Keratinocyte (primary cell): Measurements from ENCODE around the gene SMIM20. TPM values are rescaled to one million over a fixed set of nuclear protein-coding genes. Genes with fewer than 3 reads are reported as not detected.

Experiments used
- DNase-seq: peaks from one replicate; pipeline ENCODE4 v3.0.0-alpha.2; 2011; ENCODE audit warnings: low read depth, missing footprints, low spot score
- FAIRE-seq: peaks from 2 replicates; lab custom pipeline; 2011; peaks lifted over from hg19 to GRCh38; lab: Jason Lieb, UNC
- H2AFZ ChIP-seq: 2 replicates; pipeline ENCODE4 v1.6.0; 2012; ENCODE audit warnings: low read length, control low read depth, inconsistent platforms; ENCODE audit not compliant: control insufficient read depth
- H3K27ac ChIP-seq: 2 replicates; pipeline ENCODE4 v1.5.1; 2011; ENCODE audit warnings: low read length; ENCODE audit not compliant: control insufficient read depth, insufficient read depth
- H3K27me3 ChIP-seq: 3 replicates; pipeline ENCODE4 v1.6.0; 2011; ENCODE audit warnings: low read length; ENCODE audit not compliant: control insufficient read depth, insufficient read depth; ENCODE audit errors: extremely low read depth
- H3K36me3 ChIP-seq, 2 experiments: 2 replicates in 1 of 2; 3 replicates in 1 of 2; pipeline ENCODE4 v1.5.1; 2011; ENCODE audit warnings: low read length in 2 of 2, mild to moderate bottlenecking in 1 of 2; ENCODE audit not compliant: control insufficient read depth in 2 of 2, insufficient read depth in 2 of 2; ENCODE audit errors: extremely low read depth in 1 of 2
- H3K4me1 ChIP-seq: 3 replicates; pipeline ENCODE4 v1.5.1; 2011; ENCODE audit warnings: low read length; ENCODE audit not compliant: control insufficient read depth, insufficient read depth; ENCODE audit errors: extremely low read depth
- H3K4me2 ChIP-seq: 3 replicates; pipeline ENCODE4 v1.6.0; 2011; ENCODE audit warnings: low read depth, low read length; ENCODE audit not compliant: control insufficient read depth, insufficient read depth; ENCODE audit errors: extremely low read depth
- H3K4me3 ChIP-seq, 3 experiments: fragments of 200-600 bp in 1 of 3; sonication (generic) in 1 of 3; 2 replicates in 2 of 3; 3 replicates in 1 of 3; pipeline ENCODE4 v1.5.1; 2011 to 2016; ENCODE audit warnings: low read length in 3 of 3, mild to moderate bottlenecking in 3 of 3, control low read depth in 2 of 3, inconsistent platforms in 1 of 3, low read depth in 1 of 3, mixed read lengths in 1 of 3, mixed run types in 1 of 3, moderate library complexity in 1 of 3; ENCODE audit not compliant: control insufficient read depth in 2 of 3, insufficient read depth in 2 of 3; ENCODE audit errors: extremely low read depth in 1 of 3
- H3K79me2 ChIP-seq: 2 replicates; pipeline ENCODE4 v1.6.0; 2012; ENCODE audit warnings: low read length; ENCODE audit not compliant: control insufficient read depth, insufficient read depth
- H3K9ac ChIP-seq: 3 replicates; pipeline ENCODE4 v1.6.0; 2011; ENCODE audit warnings: low read length; ENCODE audit not compliant: control insufficient read depth, insufficient read depth; ENCODE audit errors: extremely low read depth
- H3K9me1 ChIP-seq: 3 replicates; pipeline ENCODE4 v1.6.0; 2011; ENCODE audit warnings: low read length; ENCODE audit not compliant: control insufficient read depth, insufficient read depth; ENCODE audit errors: extremely low read depth
- H3K9me3 ChIP-seq: 2 replicates; pipeline ENCODE4 v1.5.1; 2012; ENCODE audit warnings: low read depth, low read length; ENCODE audit not compliant: control insufficient read depth
- H4K20me1 ChIP-seq: 3 replicates; pipeline ENCODE4 v1.6.0; 2011; ENCODE audit warnings: low read length; ENCODE audit not compliant: control insufficient read depth, insufficient read depth; ENCODE audit errors: extremely low read depth
- CTCF ChIP-seq, 3 experiments: IDR thresholded peaks in 1 of 3; conservative IDR thresholded peaks in 1 of 3; optimal IDR thresholded peaks in 1 of 3; 2 replicates in 2 of 3; 3 replicates in 1 of 3; pipeline versions ENCODE3 to v1.5.1; 2011; ENCODE audit warnings: low read length in 3 of 3, mild to moderate bottlenecking in 3 of 3, moderate library complexity in 2 of 3, control low read depth in 1 of 3, inconsistent platforms in 1 of 3; ENCODE audit not compliant: insufficient read depth in 2 of 3; ENCODE audit errors: extremely low read depth in 1 of 3
- EZH2 ChIP-seq: IDR thresholded peaks from one replicate; pipeline ENCODE4 v1.6.1; 2012; ENCODE audit warnings: inconsistent platforms, mild to moderate bottlenecking, low read length, moderate library complexity
- dilution Hi-C: fragments of 300-500 bp; cut with MboI; formaldehyde crosslinking; loops from one replicate; pipeline ENCODE4 v1.7.0; 2020; ENCODE audit warnings: low sequenced_read_pairs; ENCODE audit not compliant: extremely low pct_ligation_motif_present
- polyA plus RNA-seq, 5 experiments: library from polyadenylated mRNA; depleted of rRNA in 3 of 5; stranded (reverse) in 3 of 5; stranded (forward) in 1 of 5; unstranded in 1 of 5; fragments of >200 nt; gene quantifications; 1 replicate in 1 of 5; 2 replicates in 3 of 5; 3 replicates in 1 of 5; pipeline versions ENCODE4 v1.2.1 to v1.2.3, GENCODE V29; 2011 to 2012; ENCODE audit warnings: missing spikeins in 2 of 5, low read depth in 1 of 5, low replicate concordance in 1 of 5

SMIM20 gene
- polyA plus RNA-seq, 1 donor (not counting 4 experiments of a cell fraction or from before 2014, with no cell fraction given), result 29.5 TPM

GRCh38 chr4:25908491-25908901, 5.5 kb upstream of the SMIM20 start:
- no peaks in the 10 kb centered on the region for H3K9me1 ChIP-seq
- no peak overlapping the region for H3K9ac ChIP-seq
- no peak for TF ChIP-seq CTCF (optimal IDR thresholded peaks at IDR 0.05 in 1 of 3, IDR thresholded peaks at IDR 0.05 in 1 of 3, conservative IDR thresholded peaks at IDR 0.05 in 1 of 3; ENCODE audit: extremely low read depth in 1 of 3, insufficient read depth in 2 of 3, low read length in 3 of 3)
- no peak for TF ChIP-seq EZH2
- no peaks in the 10 kb centered on the region for H3K36me3 ChIP-seq
- H2AFZ ChIP-seq, result no peak overlapping the region
- H4K20me1 ChIP-seq, result no peaks in the 10 kb centered on the region
- peak; percentile 41 for DNase-seq
- no peaks in the 10 kb centered on the region for H3K9me3 ChIP-seq
- FAIRE-seq, result peak; percentile 96
- no peaks in the 10 kb centered on the region for H3K79me2 ChIP-seq
- dilution Hi-C loops, result no loop called here
- no peak overlapping the region for H3K4me3 ChIP-seq
- H3K4me2 ChIP-seq, result peak overlapping the region; percentile 60
- peaks cover 9% of the 10 kb centered on the region for H3K4me1 ChIP-seq
- H3K27me3 ChIP-seq, result no peaks in the 10 kb centered on the region
- H3K27ac ChIP-seq, result peak overlapping the region; percentile 15

- Histone ChIP-seq H2AFZ (no peak overlapping the region), H3K4me2 (no peak overlapping the region), H3K79me2 (peaks cover 6% of the 10 kb centered on the region), H3K9me1 (no peaks in the 10 kb centered on the region), H3K9ac (no peak overlapping the region), H3K4me3 (no peak overlapping the region), H3K36me3 (no peaks in the 10 kb centered on the region), H3K4me1 (peaks cover 14% of the 10 kb centered on the region), H3K9me3 (no peaks in the 10 kb centered on the region), H4K20me1 (no peaks in the 10 kb centered on the region), H3K27me3 (no peaks in the 10 kb centered on the region), H3K27ac (no peak overlapping the region)
- no peak for TF ChIP-seq CTCF (optimal IDR thresholded peaks at IDR 0.05 in 1 of 3, IDR thresholded peaks at IDR 0.05 in 1 of 3, conservative IDR thresholded peaks at IDR 0.05 in 1 of 3; ENCODE audit: extremely low read depth in 1 of 3, insufficient read depth in 2 of 3, low read length in 3 of 3)
- TF ChIP-seq EZH2, result no peak
- dilution Hi-C loops, result no loop called here
- no peak for FAIRE-seq
- DNase-seq, result no peak
These were observed 2.7 kb upstream of the SMIM20 start for GRCh38 chr4:25911356-25911755.
